HL-60 (cell line): Measurements from ENCODE around the gene GATA1.

Source experiments
- DNase-seq, 2 experiments: peaks; one replicate each; pipeline ENCODE4 v3.0.0-alpha.2; 2010 to 2020; ENCODE audit warnings: low read depth in 1 of 2, low spot score in 1 of 2
- H3K27ac ChIP-seq: fragments of 250-450 bp; sonication (Bioruptor Pico); replicated peaks from 2 replicates; pipeline ENCODE4 v1.5.1; 2020; ENCODE audit warnings: mild to moderate bottlenecking, moderate library complexity
- H3K27me3 ChIP-seq: fragments of 250-450 bp; sonication (Bioruptor Pico); 2 replicates; pipeline ENCODE4 v1.5.1; 2021; ENCODE audit warnings: mild to moderate bottlenecking, moderate library complexity; ENCODE audit not compliant: insufficient read depth, poor library complexity, severe bottlenecking
- H3K4me3 ChIP-seq: replicated peaks from 2 replicates; pipeline ENCODE4 v1.5.1; 2011; ENCODE audit warnings: mild to moderate bottlenecking, control low read depth, low read length; ENCODE audit not compliant: insufficient read depth
- GABPA ChIP-seq: IDR thresholded peaks from 2 replicates; pipeline ENCODE4 v1.6.1; 2012; ENCODE audit warnings: low read depth
- POLR2AphosphoS5 ChIP-seq: IDR thresholded peaks from 2 replicates; pipeline ENCODE4 v1.6.1; 2012; ENCODE audit warnings: low read depth
- SPI1 ChIP-seq: IDR thresholded peaks from 2 replicates; pipeline ENCODE4 v1.6.1; 2012; ENCODE audit warnings: low read depth, mild to moderate bottlenecking, borderline replicate concordance
- TF ChIP-seq, protein P1 (sequence below): IDR thresholded peaks from one replicate; pipeline ENCODE4 v1.5.1; 2011; ENCODE audit warnings: low read length, control low read depth, inconsistent platforms; ENCODE audit not compliant: insufficient read depth
- TF ChIP-seq, protein P2 (sequence below): IDR thresholded peaks from 2 replicates; pipeline ENCODE4 v1.6.1; 2012; ENCODE audit warnings: low read depth; ENCODE audit not compliant: insufficient replicate concordance

GATA1 gene

GRCh38 chrX:48839686-48840085, 53.3 kb downstream of the GATA1 start:
- Histone ChIP-seq H3K27me3 (peaks cover 7% of the 10 kb centered on the region), H3K27ac (no peak overlapping the region), H3K4me3 (no peak overlapping the region)
- no peak for DNase-seq
- TF ChIP-seq, protein P1, sequence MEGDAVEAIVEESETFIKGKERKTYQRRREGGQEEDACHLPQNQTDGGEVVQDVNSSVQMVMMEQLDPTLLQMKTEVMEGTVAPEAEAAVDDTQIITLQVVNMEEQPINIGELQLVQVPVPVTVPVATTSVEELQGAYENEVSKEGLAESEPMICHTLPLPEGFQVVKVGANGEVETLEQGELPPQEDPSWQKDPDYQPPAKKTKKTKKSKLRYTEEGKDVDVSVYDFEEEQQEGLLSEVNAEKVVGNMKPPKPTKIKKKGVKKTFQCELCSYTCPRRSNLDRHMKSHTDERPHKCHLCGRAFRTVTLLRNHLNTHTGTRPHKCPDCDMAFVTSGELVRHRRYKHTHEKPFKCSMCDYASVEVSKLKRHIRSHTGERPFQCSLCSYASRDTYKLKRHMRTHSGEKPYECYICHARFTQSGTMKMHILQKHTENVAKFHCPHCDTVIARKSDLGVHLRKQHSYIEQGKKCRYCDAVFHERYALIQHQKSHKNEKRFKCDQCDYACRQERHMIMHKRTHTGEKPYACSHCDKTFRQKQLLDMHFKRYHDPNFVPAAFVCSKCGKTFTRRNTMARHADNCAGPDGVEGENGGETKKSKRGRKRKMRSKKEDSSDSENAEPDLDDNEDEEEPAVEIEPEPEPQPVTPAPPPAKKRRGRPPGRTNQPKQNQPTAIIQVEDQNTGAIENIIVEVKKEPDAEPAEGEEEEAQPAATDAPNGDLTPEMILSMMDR = no peak
- TF ChIP-seq, protein P2, sequence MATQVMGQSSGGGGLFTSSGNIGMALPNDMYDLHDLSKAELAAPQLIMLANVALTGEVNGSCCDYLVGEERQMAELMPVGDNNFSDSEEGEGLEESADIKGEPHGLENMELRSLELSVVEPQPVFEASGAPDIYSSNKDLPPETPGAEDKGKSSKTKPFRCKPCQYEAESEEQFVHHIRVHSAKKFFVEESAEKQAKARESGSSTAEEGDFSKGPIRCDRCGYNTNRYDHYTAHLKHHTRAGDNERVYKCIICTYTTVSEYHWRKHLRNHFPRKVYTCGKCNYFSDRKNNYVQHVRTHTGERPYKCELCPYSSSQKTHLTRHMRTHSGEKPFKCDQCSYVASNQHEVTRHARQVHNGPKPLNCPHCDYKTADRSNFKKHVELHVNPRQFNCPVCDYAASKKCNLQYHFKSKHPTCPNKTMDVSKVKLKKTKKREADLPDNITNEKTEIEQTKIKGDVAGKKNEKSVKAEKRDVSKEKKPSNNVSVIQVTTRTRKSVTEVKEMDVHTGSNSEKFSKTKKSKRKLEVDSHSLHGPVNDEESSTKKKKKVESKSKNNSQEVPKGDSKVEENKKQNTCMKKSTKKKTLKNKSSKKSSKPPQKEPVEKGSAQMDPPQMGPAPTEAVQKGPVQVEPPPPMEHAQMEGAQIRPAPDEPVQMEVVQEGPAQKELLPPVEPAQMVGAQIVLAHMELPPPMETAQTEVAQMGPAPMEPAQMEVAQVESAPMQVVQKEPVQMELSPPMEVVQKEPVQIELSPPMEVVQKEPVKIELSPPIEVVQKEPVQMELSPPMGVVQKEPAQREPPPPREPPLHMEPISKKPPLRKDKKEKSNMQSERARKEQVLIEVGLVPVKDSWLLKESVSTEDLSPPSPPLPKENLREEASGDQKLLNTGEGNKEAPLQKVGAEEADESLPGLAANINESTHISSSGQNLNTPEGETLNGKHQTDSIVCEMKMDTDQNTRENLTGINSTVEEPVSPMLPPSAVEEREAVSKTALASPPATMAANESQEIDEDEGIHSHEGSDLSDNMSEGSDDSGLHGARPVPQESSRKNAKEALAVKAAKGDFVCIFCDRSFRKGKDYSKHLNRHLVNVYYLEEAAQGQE = no peak
- TF ChIP-seq SPI1 (no peak), POLR2AphosphoS5 (no peak), GABPA (no peak)
